Neural crest cell (in vitro differentiated cells): Measurements from ENCODE around the gene CCNO. TPM values are rescaled to one million over a fixed set of nuclear protein-coding genes. Genes with fewer than 3 reads are reported as not detected.

Experiments used
- DNase-seq: peaks from one replicate; pipeline ENCODE4 v3.0.0; 2021; ENCODE audit warnings: low read depth, mixed read lengths, low spot score
- H3K27ac Mint-ChIP-seq: one replicate; pipeline ENCODE4 v1.8.0; 2021; ENCODE audit warnings: mild to moderate bottlenecking, mixed read lengths; ENCODE audit not compliant: unreplicated experiment
- H3K27me3 Mint-ChIP-seq: 2 replicates; pipeline ENCODE4 v1.8.0; 2021; ENCODE audit warnings: low read depth, mild to moderate bottlenecking, mixed read lengths
- H3K36me3 Mint-ChIP-seq: 2 replicates; pipeline ENCODE4 v1.8.0; 2021; ENCODE audit warnings: low read depth, mild to moderate bottlenecking, mixed read lengths
- H3K4me1 Mint-ChIP-seq: 2 replicates; pipeline ENCODE4 v1.8.0; 2021; ENCODE audit warnings: mixed read lengths
- H3K4me3 Mint-ChIP-seq: one replicate; pipeline ENCODE4 v1.8.0; 2021; ENCODE audit warnings: mild to moderate bottlenecking, mixed read lengths
- H3K9me3 Mint-ChIP-seq: 2 replicates; pipeline ENCODE4 v1.8.0; 2021; ENCODE audit warnings: mixed read lengths
- total RNA-seq: library from RNA; stranded (reverse); gene quantifications from 2 replicates; pipeline ENCODE4 v1.2.1, GENCODE V29; 2021
- TF ChIP-seq, protein P1 (sequence below): fragments of 200-600 bp; sonication (generic); conservative IDR thresholded peaks from 2 replicates; pipeline ENCODE4 v1.5.0; 2021; ENCODE audit warnings: antibody characterized with exemption, mild to moderate bottlenecking

The CCNO gene
- total RNA-seq, 1 donor from 2014 or later: 0.28 TPM

DNA sequence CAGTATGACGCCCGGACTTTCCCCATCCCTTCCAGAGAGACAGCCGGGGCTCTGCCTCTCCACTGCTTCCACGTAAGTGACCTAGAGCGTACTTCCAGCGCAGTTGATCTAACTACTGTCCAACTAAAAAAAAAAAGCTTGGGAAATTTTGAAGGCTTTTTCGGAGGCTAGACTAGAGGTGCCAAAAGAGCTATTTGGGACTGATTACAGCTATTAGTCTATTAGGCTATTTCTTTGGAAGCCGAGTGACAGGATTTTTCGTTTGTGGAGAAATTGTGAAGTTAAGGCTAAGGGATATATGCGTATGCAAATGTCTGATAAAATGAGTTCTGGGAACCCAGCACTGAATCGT is 1.5 kb downstream of the CCNO start:
- Mint-ChIP-seq H3K36me3 (no peaks in the 10 kb centered on the region), H3K4me3 (peak overlapping the region; percentile 92), H3K27me3 (peaks cover 93% of the 10 kb centered on the region), H3K27ac (no peak overlapping the region), H3K9me3 (no peaks in the 10 kb centered on the region), H3K4me1 (peaks cover 29% of the 10 kb centered on the region)
- no peak for DNase-seq
- TF ChIP-seq, protein P1, sequence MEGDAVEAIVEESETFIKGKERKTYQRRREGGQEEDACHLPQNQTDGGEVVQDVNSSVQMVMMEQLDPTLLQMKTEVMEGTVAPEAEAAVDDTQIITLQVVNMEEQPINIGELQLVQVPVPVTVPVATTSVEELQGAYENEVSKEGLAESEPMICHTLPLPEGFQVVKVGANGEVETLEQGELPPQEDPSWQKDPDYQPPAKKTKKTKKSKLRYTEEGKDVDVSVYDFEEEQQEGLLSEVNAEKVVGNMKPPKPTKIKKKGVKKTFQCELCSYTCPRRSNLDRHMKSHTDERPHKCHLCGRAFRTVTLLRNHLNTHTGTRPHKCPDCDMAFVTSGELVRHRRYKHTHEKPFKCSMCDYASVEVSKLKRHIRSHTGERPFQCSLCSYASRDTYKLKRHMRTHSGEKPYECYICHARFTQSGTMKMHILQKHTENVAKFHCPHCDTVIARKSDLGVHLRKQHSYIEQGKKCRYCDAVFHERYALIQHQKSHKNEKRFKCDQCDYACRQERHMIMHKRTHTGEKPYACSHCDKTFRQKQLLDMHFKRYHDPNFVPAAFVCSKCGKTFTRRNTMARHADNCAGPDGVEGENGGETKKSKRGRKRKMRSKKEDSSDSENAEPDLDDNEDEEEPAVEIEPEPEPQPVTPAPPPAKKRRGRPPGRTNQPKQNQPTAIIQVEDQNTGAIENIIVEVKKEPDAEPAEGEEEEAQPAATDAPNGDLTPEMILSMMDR: no peak

DNA sequence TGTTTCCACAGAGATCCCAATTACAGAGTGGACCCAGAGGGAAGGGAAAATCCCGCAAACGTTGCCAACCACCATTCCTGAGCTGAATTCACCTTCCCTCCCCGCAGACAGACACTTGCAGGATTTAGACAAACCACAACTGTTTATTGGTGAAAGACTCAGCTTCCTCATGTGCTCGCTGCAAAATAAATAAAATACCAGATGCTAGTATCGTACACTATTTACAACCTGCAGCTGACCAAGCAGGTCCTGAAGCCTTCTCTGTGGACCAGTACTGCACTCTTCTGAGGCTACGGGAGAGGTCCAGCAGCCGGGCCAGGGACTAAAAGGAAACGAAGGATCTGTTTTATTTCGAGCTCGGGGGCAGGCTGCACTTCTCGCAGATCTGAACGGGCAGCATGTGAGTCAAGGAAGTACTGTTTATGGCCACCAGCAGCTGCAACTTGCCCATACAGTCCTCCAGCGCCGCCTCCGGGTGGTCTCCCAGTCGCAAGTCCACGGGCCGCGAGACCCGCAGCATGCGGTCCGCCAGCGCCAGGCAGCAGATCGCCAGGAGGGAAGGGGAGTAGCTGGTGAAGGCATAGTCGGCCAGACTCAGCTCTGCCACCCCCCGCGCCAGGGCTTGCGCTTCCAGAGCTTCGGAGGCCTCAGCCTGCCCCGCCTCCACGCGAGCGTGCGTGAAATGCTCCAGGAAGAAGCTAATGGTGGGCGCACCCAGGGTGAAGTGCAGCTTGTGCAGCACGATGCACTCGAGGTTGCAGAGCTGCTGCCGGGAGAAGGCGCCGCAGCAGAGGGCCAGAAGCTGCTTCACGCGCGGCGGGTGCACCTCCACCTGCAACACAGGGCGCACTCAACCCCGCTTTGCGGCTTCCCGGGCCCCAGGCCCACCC is 2.1 kb downstream of the CCNO start:
- H3K36me3 Mint-ChIP-seq: no peaks in the 10 kb centered on the region
- H3K4me3 Mint-ChIP-seq: peak overlapping the region; percentile 92
- peaks cover 29% of the 10 kb centered on the region for H3K4me1 Mint-ChIP-seq
- H3K27ac Mint-ChIP-seq: no peak overlapping the region
- TF ChIP-seq, protein P1: peak; percentile 31
- H3K9me3 Mint-ChIP-seq: no peaks in the 10 kb centered on the region
- H3K27me3 Mint-ChIP-seq: peaks cover 90% of the 10 kb centered on the region
- DNase-seq: peak; percentile 22

DNA sequence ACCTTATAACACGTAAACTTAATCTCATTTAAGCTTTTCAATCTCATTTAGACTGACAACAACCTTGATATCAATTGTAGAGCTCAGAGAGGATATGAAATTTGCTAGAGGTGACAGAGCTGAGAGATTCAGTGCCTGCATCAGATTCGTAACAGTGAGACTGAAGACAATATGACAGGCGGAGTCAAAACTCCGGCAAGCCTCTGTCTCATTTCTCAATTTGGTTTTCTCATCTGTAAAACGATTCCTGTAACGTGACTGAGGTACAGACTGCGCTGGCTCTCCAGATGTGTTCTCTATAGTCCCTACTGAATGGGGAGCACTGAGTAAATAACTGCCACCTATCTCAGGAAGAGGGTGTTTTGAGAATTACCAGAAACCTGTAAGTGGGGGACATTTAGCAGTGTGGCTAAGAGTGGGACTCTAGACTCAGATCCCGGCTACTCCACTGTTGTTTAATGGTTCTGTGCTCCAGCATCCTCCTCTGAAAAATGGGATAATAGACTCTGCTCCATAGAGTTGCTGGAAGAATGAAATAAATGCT is 3.2 kb downstream of the CCNO start:
- H3K4me3 Mint-ChIP-seq: peak overlapping the region; percentile 92
- no peak for DNase-seq
- H3K9me3 Mint-ChIP-seq: no peaks in the 10 kb centered on the region
- TF ChIP-seq, protein P1: no peak
- H3K27ac Mint-ChIP-seq: no peak overlapping the region
- peaks cover 29% of the 10 kb centered on the region for H3K4me1 Mint-ChIP-seq
- peaks cover 91% of the 10 kb centered on the region for H3K27me3 Mint-ChIP-seq
- no peaks in the 10 kb centered on the region for H3K36me3 Mint-ChIP-seq

DNA sequence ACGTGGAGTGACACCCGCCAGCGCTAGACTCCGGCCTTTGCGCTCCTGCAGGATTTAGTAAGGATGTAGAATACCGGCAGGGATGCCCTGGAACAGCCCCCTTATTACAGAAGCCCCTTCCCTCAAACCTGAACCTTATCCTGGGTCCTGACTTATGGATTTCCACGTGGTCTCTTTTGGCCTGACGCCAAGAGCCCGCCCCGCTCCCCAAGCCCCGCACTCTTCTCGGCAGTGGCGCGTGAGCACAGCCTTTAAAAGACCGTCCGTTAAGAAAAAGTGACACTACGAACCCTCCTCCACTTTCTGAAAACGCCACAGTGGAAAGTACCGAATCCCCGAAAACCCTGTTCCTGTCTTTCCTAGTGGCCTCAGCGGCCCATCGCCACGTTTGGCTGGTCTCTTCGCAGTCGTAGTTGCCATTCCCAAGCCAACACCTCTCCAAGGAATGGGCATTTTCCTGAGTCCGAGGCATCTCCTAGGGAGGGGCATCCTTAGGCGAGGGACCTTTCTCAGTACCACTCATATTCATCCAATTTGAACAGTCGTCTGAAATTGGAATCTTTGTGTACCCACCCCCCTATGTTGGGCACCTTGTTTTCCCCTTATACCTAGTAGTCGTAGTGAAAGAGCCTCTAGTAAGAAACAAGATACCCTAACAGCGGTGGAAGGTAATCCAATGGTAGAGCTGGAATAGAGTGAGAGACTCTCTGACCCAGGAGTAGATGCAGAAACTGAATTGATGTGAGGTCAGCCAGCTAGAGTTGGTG is 5.6 kb downstream of the CCNO start:
- no peak overlapping the region for H3K27ac Mint-ChIP-seq
- H3K36me3 Mint-ChIP-seq: no peaks in the 10 kb centered on the region
- no peaks in the 10 kb centered on the region for H3K9me3 Mint-ChIP-seq
- no peak for DNase-seq
- TF ChIP-seq, protein P1: no peak
- H3K27me3 Mint-ChIP-seq: peaks cover 95% of the 10 kb centered on the region
- peaks cover 22% of the 10 kb centered on the region for H3K4me1 Mint-ChIP-seq
- peak overlapping the region; percentile 83 for H3K4me3 Mint-ChIP-seq

DNA sequence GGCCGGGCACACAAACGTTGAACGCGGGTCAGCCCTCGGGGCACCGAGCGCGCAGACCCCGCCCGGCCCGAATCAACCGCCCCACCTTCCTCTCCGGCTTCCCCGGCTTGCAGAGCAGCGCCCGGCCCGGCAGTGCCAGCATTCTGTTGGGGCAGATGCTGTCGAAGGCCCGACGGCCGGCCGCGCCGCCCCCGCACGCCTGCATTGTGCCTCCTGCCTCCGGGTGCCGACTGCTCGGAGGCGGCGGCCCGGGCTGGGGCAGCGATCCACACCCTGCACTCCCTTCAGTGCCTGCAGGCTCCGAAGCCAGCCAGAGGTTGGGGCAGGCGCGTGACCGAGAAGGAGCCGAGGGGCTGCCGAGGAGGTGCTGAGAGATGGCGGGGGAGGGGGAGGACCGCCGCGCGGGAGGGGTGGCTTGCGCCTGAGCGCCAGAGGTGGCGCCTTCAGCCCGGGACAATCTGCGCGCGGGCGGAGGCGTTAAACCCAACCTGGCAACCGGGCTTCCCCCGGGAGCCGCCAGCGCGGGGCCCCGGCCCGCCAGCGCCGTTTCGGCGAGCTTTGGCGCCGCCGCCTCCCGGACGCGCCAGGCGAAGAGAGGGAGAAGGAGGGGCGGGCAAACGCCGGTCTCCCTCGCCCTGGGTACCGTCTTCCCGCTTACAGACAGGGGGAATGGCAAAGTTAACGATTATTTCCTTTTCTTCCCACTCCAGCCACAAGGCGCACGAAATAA is 6.3 kb downstream of the CCNO start, which contains the start of gene MCIDAS:
MCIDAS (minus strand) TSS at position 382 of the 730 bp plus-strand sequence; CDS start at position 205, 177 bp downstream.
- peaks cover 21% of the 10 kb centered on the region for H3K4me1 Mint-ChIP-seq
- H3K27ac Mint-ChIP-seq: no peak within 1 kb of the TSS
- TF ChIP-seq, protein P1: peak; percentile 36
- DNase-seq: peak; percentile 57
- H3K27me3 Mint-ChIP-seq: peaks cover 95% of the 10 kb centered on the region
- H3K4me3 Mint-ChIP-seq: peak within 1 kb of the TSS; percentile 83
- no peaks in the 10 kb centered on the region for H3K36me3 Mint-ChIP-seq
- no peaks in the 10 kb centered on the region for H3K9me3 Mint-ChIP-seq
